Keratinocyte (primary cell): Measurements from ENCODE around the gene PCGF1. TPM values are rescaled to one million over a fixed set of nuclear protein-coding genes. Genes with fewer than 3 reads are reported as not detected.

Source experiments
- DNase-seq: peaks from one replicate; pipeline ENCODE4 v3.0.0-alpha.2; 2011; ENCODE audit warnings: low read depth, missing footprints, low spot score
- FAIRE-seq: peaks from 2 replicates; lab custom pipeline; 2011; peaks lifted over from hg19 to GRCh38; lab: Jason Lieb, UNC
- H2AFZ ChIP-seq: 2 replicates; pipeline ENCODE4 v1.6.0; 2012; ENCODE audit warnings: low read length, control low read depth, inconsistent platforms; ENCODE audit not compliant: control insufficient read depth
- H3K27ac ChIP-seq: 2 replicates; pipeline ENCODE4 v1.5.1; 2011; ENCODE audit warnings: low read length; ENCODE audit not compliant: control insufficient read depth, insufficient read depth
- H3K27me3 ChIP-seq: 3 replicates; pipeline ENCODE4 v1.6.0; 2011; ENCODE audit warnings: low read length; ENCODE audit not compliant: control insufficient read depth, insufficient read depth; ENCODE audit errors: extremely low read depth
- H3K36me3 ChIP-seq, 2 experiments: 2 replicates in 1 of 2; 3 replicates in 1 of 2; pipeline ENCODE4 v1.5.1; 2011; ENCODE audit warnings: low read length in 2 of 2, mild to moderate bottlenecking in 1 of 2; ENCODE audit not compliant: control insufficient read depth in 2 of 2, insufficient read depth in 2 of 2; ENCODE audit errors: extremely low read depth in 1 of 2
- H3K4me1 ChIP-seq: 3 replicates; pipeline ENCODE4 v1.5.1; 2011; ENCODE audit warnings: low read length; ENCODE audit not compliant: control insufficient read depth, insufficient read depth; ENCODE audit errors: extremely low read depth
- H3K4me2 ChIP-seq: 3 replicates; pipeline ENCODE4 v1.6.0; 2011; ENCODE audit warnings: low read depth, low read length; ENCODE audit not compliant: control insufficient read depth, insufficient read depth; ENCODE audit errors: extremely low read depth
- H3K4me3 ChIP-seq, 3 experiments: fragments of 200-600 bp in 1 of 3; sonication (generic) in 1 of 3; 2 replicates in 2 of 3; 3 replicates in 1 of 3; pipeline ENCODE4 v1.5.1; 2011 to 2016; ENCODE audit warnings: low read length in 3 of 3, mild to moderate bottlenecking in 3 of 3, control low read depth in 2 of 3, inconsistent platforms in 1 of 3, low read depth in 1 of 3, mixed read lengths in 1 of 3, mixed run types in 1 of 3, moderate library complexity in 1 of 3; ENCODE audit not compliant: control insufficient read depth in 2 of 3, insufficient read depth in 2 of 3; ENCODE audit errors: extremely low read depth in 1 of 3
- H3K79me2 ChIP-seq: 2 replicates; pipeline ENCODE4 v1.6.0; 2012; ENCODE audit warnings: low read length; ENCODE audit not compliant: control insufficient read depth, insufficient read depth
- H3K9ac ChIP-seq: 3 replicates; pipeline ENCODE4 v1.6.0; 2011; ENCODE audit warnings: low read length; ENCODE audit not compliant: control insufficient read depth, insufficient read depth; ENCODE audit errors: extremely low read depth
- H3K9me1 ChIP-seq: 3 replicates; pipeline ENCODE4 v1.6.0; 2011; ENCODE audit warnings: low read length; ENCODE audit not compliant: control insufficient read depth, insufficient read depth; ENCODE audit errors: extremely low read depth
- H3K9me3 ChIP-seq: 2 replicates; pipeline ENCODE4 v1.5.1; 2012; ENCODE audit warnings: low read depth, low read length; ENCODE audit not compliant: control insufficient read depth
- H4K20me1 ChIP-seq: 3 replicates; pipeline ENCODE4 v1.6.0; 2011; ENCODE audit warnings: low read length; ENCODE audit not compliant: control insufficient read depth, insufficient read depth; ENCODE audit errors: extremely low read depth
- EZH2 ChIP-seq: IDR thresholded peaks from one replicate; pipeline ENCODE4 v1.6.1; 2012; ENCODE audit warnings: inconsistent platforms, mild to moderate bottlenecking, low read length, moderate library complexity
- dilution Hi-C: fragments of 300-500 bp; cut with MboI; formaldehyde crosslinking; loops from one replicate; pipeline ENCODE4 v1.7.0; 2020; ENCODE audit warnings: low sequenced_read_pairs; ENCODE audit not compliant: extremely low pct_ligation_motif_present
- polyA plus RNA-seq, 5 experiments: library from polyadenylated mRNA; depleted of rRNA in 3 of 5; stranded (reverse) in 3 of 5; stranded (forward) in 1 of 5; unstranded in 1 of 5; fragments of >200 nt; gene quantifications; 1 replicate in 1 of 5; 2 replicates in 3 of 5; 3 replicates in 1 of 5; pipeline versions ENCODE4 v1.2.1 to v1.2.3, GENCODE V29; 2011 to 2012; ENCODE audit warnings: missing spikeins in 2 of 5, low read depth in 1 of 5, low replicate concordance in 1 of 5
- TF ChIP-seq, protein P1 (sequence below), 3 experiments: IDR thresholded peaks in 1 of 3; conservative IDR thresholded peaks in 1 of 3; optimal IDR thresholded peaks in 1 of 3; 2 replicates in 2 of 3; 3 replicates in 1 of 3; pipeline versions ENCODE3 to v1.5.1; 2011; ENCODE audit warnings: low read length in 3 of 3, mild to moderate bottlenecking in 3 of 3, moderate library complexity in 2 of 3, control low read depth in 1 of 3, inconsistent platforms in 1 of 3; ENCODE audit not compliant: insufficient read depth in 2 of 3; ENCODE audit errors: extremely low read depth in 1 of 3

PCGF1 gene
- polyA plus RNA-seq, 1 donor (not counting 4 experiments of a cell fraction or from before 2014, with no cell fraction given) = 29.1 TPM

- Histone ChIP-seq H3K4me1 (peaks cover 21% of the 10 kb centered on the region), H3K4me2 (peak within 1 kb of the TSS; percentile 84), H3K4me3 (peak within 1 kb of the TSS; percentile 67 to 79 (median 79)), H3K9me3 (no peaks in the 10 kb centered on the region), H3K9me1 (no peaks in the 10 kb centered on the region), H3K27ac (peak within 1 kb of the TSS; percentile 96), H4K20me1 (no peaks in the 10 kb centered on the region), H3K79me2 (peaks cover 24% of the 10 kb centered on the region), H3K9ac (peak within 1 kb of the TSS; percentile 95), H2AFZ (peak within 1 kb of the TSS; percentile 58), H3K36me3 (peaks cover 12 to 23% of the 10 kb centered on the region in 2 experiments), H3K27me3 (no peaks in the 10 kb centered on the region)
- DNase-seq (peak; percentile 100), FAIRE-seq (peak; percentile 81)
- TF ChIP-seq EZH2 = no peak
- TF ChIP-seq, protein P1, sequence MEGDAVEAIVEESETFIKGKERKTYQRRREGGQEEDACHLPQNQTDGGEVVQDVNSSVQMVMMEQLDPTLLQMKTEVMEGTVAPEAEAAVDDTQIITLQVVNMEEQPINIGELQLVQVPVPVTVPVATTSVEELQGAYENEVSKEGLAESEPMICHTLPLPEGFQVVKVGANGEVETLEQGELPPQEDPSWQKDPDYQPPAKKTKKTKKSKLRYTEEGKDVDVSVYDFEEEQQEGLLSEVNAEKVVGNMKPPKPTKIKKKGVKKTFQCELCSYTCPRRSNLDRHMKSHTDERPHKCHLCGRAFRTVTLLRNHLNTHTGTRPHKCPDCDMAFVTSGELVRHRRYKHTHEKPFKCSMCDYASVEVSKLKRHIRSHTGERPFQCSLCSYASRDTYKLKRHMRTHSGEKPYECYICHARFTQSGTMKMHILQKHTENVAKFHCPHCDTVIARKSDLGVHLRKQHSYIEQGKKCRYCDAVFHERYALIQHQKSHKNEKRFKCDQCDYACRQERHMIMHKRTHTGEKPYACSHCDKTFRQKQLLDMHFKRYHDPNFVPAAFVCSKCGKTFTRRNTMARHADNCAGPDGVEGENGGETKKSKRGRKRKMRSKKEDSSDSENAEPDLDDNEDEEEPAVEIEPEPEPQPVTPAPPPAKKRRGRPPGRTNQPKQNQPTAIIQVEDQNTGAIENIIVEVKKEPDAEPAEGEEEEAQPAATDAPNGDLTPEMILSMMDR (optimal IDR thresholded peaks at IDR 0.05 in 1 of 3, IDR thresholded peaks at IDR 0.05 in 1 of 3, conservative IDR thresholded peaks at IDR 0.05 in 1 of 3; ENCODE audit: extremely low read depth in 1 of 3, insufficient read depth in 2 of 3, low read length in 3 of 3) = no peak
- dilution Hi-C loops = no loop called here
Measured at GRCh38 chr2:74458132-74458937, 49.2 kb downstream of the PCGF1 start, which contains the start of gene WBP1. WBP1 (plus strand) TSS chr2:74458438; CDS start chr2:74458603, 165 bp downstream.

- Histone ChIP-seq H3K4me1 (peaks cover 21% of the 10 kb centered on the region), H2AFZ (peak overlapping the region; percentile 56), H4K20me1 (no peaks in the 10 kb centered on the region), H3K79me2 (peaks cover 20% of the 10 kb centered on the region), H3K27me3 (no peaks in the 10 kb centered on the region), H3K4me2 (peak overlapping the region; percentile 84), H3K9me3 (no peaks in the 10 kb centered on the region), H3K27ac (peak overlapping the region; percentile 96), H3K9me1 (no peaks in the 10 kb centered on the region), H3K36me3 (peaks cover 11 to 18% of the 10 kb centered on the region in 2 experiments), H3K4me3 (peak overlapping the region; percentile 47 to 79 (median 79)), H3K9ac (peak overlapping the region; percentile 95)
- DNase-seq (no peak), FAIRE-seq (no peak)
- dilution Hi-C loops = no loop called here
- TF ChIP-seq, protein P1 (optimal IDR thresholded peaks at IDR 0.05 in 1 of 3, IDR thresholded peaks at IDR 0.05 in 1 of 3, conservative IDR thresholded peaks at IDR 0.05 in 1 of 3; ENCODE audit: extremely low read depth in 1 of 3, insufficient read depth in 2 of 3, low read length in 3 of 3) = no peak
- TF ChIP-seq EZH2 = no peak
Measured at GRCh38 chr2:74457549-74458131, 49.9 kb downstream of the PCGF1 start.
